Left lung (tissue), 14 donors: ENCODE data around the gene MAK. TPM values are rescaled to one million over a fixed set of nuclear protein-coding genes. Genes with fewer than 3 reads are reported as not detected.
A peak's percentile ranks its signal among the peaks of the same experiment; 100 is the strongest.
"Not testable (repeated sequence)": the region's sequence is repeated elsewhere in the genome, so short reads cannot be mapped to it uniquely, and the experiment has no call there.

Experiments
- ATAC-seq: fragments of 200-7000 bp; cut with Tn5 transposase; one replicate; pipeline ENCODE4 v1.9.1; 2020; ENCODE audit warnings: moderate library complexity
- DNase-seq, 4 donors: peaks; one replicate each; pipeline ENCODE4 v3.0.0-alpha.2; 2013 to 2020
- H3K27ac ChIP-seq, 2 donors: fragments of 200-600 bp; sonication (generic) in 1 of 2; one replicate each; pipeline versions ENCODE4 v1.5.0 to v1.8.0; 2020 to 2021
- H3K27me3 ChIP-seq, 2 donors: fragments of 200-600 bp; sonication (generic) in 1 of 2; one replicate each; pipeline versions ENCODE4 v1.5.0 to v1.8.0; 2020 to 2021
- H3K36me3 ChIP-seq, 2 donors: fragments of 200-600 bp; sonication (generic) in 1 of 2; one replicate each; pipeline versions ENCODE4 v1.5.0 to v1.8.0; 2020 to 2021
- H3K4me1 ChIP-seq, 2 donors: fragments of 200-600 bp; one replicate each; pipeline ENCODE4 v1.8.0; 2021
- H3K4me3 ChIP-seq, 2 donors: fragments of 200-600 bp; sonication (generic) in 1 of 2; one replicate each; pipeline versions ENCODE4 v1.5.0 to v1.8.0; 2020 to 2021; ENCODE audit warnings: mild to moderate bottlenecking in 1 of 2
- H3K9me3 ChIP-seq, 2 donors: fragments of 200-600 bp; sonication (generic) in 1 of 2; one replicate each; pipeline versions ENCODE4 v1.5.0 to v1.8.0; 2020 to 2021
- CTCF ChIP-seq, 2 donors: fragments of 200-600 bp; sonication (generic) in 1 of 2; IDR thresholded peaks; one replicate each; pipeline versions ENCODE4 v1.5.0 to v1.8.0; 2021; ENCODE audit warnings: antibody characterized with exemption in 2 of 2
- intact Hi-C, 2 donors: fragments of 100-400 bp; cut with DNase I; formaldehyde crosslinking; loops; one replicate each; pipeline versions ENCODE4 v1.11.2 to v1.14.2; 2022
- long read RNA-seq, 12 donors: library from polyadenylated mRNA in 2 of 12; unstranded in 2 of 12; transcript quantifications; one replicate each; pipeline ENCODE4 v2.0.0 and lab custom pipeline, GENCODE V29; 2019 to 2026
- polyA plus RNA-seq, 6 donors: library from polyadenylated mRNA; unstranded; fragments of 120-200 nt; gene quantifications; one replicate each; pipeline ENCODE4 v1.2.1, GENCODE V29; 2013; ENCODE audit not compliant: insufficient read length in 6 of 6
- total RNA-seq, 2 donors: library from RNA; stranded (reverse); fragmentation: NEBNext Ultra II Directional; extraction: Animal tissue kit (Norgen Biotek cat#: 25700); gene quantifications; one replicate each; pipeline ENCODE4 v1.2.1, GENCODE V29; 2021
- donor health status: DM: no; HTN: yes; CAD: no.
- donor health status: DM: no; HTN: no; CAD: no.

MAK gene, protein sequence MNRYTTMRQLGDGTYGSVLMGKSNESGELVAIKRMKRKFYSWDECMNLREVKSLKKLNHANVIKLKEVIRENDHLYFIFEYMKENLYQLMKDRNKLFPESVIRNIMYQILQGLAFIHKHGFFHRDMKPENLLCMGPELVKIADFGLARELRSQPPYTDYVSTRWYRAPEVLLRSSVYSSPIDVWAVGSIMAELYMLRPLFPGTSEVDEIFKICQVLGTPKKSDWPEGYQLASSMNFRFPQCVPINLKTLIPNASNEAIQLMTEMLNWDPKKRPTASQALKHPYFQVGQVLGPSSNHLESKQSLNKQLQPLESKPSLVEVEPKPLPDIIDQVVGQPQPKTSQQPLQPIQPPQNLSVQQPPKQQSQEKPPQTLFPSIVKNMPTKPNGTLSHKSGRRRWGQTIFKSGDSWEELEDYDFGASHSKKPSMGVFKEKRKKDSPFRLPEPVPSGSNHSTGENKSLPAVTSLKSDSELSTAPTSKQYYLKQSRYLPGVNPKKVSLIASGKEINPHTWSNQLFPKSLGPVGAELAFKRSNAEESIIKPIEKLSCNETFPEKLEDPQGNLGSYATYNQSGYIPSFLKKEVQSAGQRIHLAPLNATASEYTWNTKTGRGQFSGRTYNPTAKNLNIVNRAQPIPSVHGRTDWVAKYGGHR
- total RNA-seq (under 1 TPM; 0.26 to 0.97 TPM), polyA plus RNA-seq (1 to 10 TPM; 2.1 to 3.8 (median 3.4) TPM)
- long read RNA-seq, donor 1: 0 reads
- long read RNA-seq, donor 2: 0 reads
- long read RNA-seq, donor 3: 0 reads
- long read RNA-seq, donor 4: 0 reads
- long read RNA-seq, donor 5: 0 reads
- long read RNA-seq, donor 6: 0 reads
- long read RNA-seq, donor 7: 0 reads
- long read RNA-seq, donor 8: 0 reads
- long read RNA-seq, donor 9: 0 reads
- long read RNA-seq, donor 10: 0 reads
- long read RNA-seq, donor 11, partial matches to known transcripts: 168 of 266 reads
- long read RNA-seq, donor 11, other reads (novel, unspliced or antisense): 98 of 266 reads
- long read RNA-seq, donor 12: 0 reads

GRCh38 chr6:10837995-10838793 is at the start of gene MAK:
MAK (minus strand) TSS chr6:10838539; CDS start chr6:10830648, 7,891 bp downstream.
- peak; percentile 90 to 96 (median 94) for DNase-seq
- intact Hi-C loops: no loop called here
- Histone ChIP-seq H3K27ac (peak within 1 kb of the TSS; percentile 36 to 88), H3K9me3 (no peaks in the 10 kb centered on the region), H3K4me1 (peaks cover 0 to 20% of the 10 kb centered on the region in 2 donors), H3K4me3 (peak within 1 kb of the TSS; percentile 69), H3K36me3 (no peaks in the 10 kb centered on the region), H3K27me3 (peaks cover 0 to 29% of the 10 kb centered on the region in 2 donors)
- no peak for TF ChIP-seq CTCF (IDR thresholded peaks at IDR 0.05)
- peak; percentile 98 for ATAC-seq

DNA sequence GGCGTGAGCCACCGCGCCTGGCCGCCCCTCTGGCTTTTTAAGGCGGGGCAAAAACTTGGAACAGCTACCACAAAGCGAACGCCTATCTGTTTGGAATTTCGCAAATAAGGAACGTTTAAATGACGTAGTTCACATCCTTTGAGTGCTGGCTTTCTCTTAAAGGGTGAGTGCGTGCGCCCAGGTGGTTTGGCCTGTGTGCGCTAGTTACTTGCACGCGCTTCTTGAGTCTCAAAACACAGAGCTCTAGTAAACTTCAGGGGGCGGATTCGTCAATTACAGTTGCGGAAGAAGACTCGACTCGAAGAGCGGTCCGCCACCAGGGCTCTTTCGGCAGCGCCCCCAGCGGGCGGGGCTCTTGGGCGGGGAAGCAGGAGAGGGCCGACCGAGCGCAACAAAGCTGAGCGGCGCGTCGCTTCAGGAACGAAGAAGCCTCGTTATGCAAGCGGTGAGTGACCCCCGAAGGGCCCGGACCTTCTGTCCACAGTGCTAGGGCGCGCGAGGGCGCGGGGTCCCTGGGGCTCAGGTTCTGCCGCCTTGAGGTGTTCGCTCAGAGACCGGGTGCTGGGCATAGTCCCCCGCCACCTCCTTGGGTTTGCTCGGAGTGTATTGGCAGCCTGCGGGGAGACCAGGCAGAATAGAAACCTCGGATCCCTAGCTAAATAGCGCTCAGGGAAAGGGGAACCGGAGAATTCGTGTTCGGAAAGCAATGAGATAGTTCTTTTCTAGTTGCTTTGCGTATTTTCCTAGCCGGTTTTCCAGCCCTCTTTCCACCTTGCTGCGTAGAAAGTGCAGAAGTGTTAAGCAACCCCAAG is 48.6 kb upstream of the MAK start, which contains the start of gene SYCP2L:
Gene SYCP2L (plus strand): TSS at position 362 of the 812 bp plus-strand sequence. CDS start 75 bp downstream, at position 437.
- peaks cover 0 to 7% of the 10 kb centered on the region in 2 donors for H3K9me3 ChIP-seq
- intact Hi-C loops: no loop called here
- peak within 1 kb of the TSS; percentile 27 to 34 for H3K4me3 ChIP-seq
- peak in 2 of 4 donors; percentile 20 to 57 for DNase-seq
- peaks cover 0 to 16% of the 10 kb centered on the region in 2 donors for H3K4me1 ChIP-seq
- no peak for TF ChIP-seq CTCF (IDR thresholded peaks at IDR 0.05)
- peaks cover 56 to 71% of the 10 kb centered on the region in 2 donors for H3K27me3 ChIP-seq
- ATAC-seq: peak; percentile 72
- H3K36me3 ChIP-seq: no peaks in the 10 kb centered on the region
- peak within 1 kb of the TSS in 1 of 2 donors; percentile 13 for H3K27ac ChIP-seq

GRCh38 chr6:10886365-10886690 is 48.0 kb upstream of the MAK start:
- H3K9me3 ChIP-seq, intact Hi-C loops, H3K27ac ChIP-seq, DNase-seq, ATAC-seq, H3K36me3 ChIP-seq: not testable (repeated sequence)
- Histone ChIP-seq H3K27me3 (peaks cover 60 to 77% of the 10 kb centered on the region in 2 donors), H3K4me1 (peaks cover 0 to 16% of the 10 kb centered on the region in 2 donors), H3K4me3 (peak overlapping the region; percentile 27 to 34)

DNA sequence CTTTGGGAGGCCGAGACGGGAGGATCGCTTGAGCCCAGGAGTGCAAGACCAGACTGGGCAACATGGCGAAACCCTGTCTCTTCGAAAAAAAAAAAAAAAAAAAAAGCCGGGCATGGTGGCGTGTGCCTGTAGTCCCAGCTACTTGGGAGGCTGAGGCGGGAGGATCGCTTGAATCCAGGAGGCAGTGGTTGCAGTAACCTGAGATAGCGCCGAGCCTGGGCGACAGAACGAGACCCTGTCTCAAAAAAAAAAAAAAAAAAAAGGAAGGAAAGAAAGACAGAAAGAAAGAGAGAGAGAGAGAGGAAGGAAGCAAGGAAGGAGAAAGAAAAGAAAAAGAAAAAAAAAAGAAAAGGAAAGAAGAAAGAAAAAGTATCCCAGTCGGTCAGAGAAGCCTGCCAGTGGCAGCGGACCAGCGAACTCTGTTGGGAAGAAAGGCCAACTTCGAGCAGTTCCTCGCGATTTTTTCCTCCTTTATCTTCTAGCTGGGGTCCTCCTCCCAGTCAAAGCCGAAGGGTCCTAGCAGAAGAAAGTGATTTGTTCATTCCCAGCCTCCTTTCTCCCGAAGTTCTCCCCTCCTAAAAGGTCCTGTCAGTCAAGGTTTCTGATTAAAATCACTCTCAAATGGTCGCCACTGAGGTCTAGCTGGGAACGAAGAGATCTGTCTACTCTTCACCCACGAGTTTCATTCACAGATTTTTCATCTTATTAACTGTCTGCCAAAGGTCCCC is 46.1 kb upstream of the MAK start:
- H3K27me3 ChIP-seq: peaks cover 71 to 96% of the 10 kb centered on the region in 2 donors
- no peak for ATAC-seq
- H3K27ac ChIP-seq: no peak overlapping the region
- intact Hi-C loops: no loop called here
- no peaks in the 10 kb centered on the region for H3K36me3 ChIP-seq
- no peak for TF ChIP-seq CTCF (IDR thresholded peaks at IDR 0.05)
- H3K4me1 ChIP-seq: peaks cover 0 to 16% of the 10 kb centered on the region in 2 donors
- no peak for DNase-seq
- no peak overlapping the region for H3K4me3 ChIP-seq
- H3K9me3 ChIP-seq: no peaks in the 10 kb centered on the region
